ENCODE measurements around the gene PERP. TPM values are rescaled to one million over a fixed set of nuclear protein-coding genes. Genes with fewer than 3 reads are reported as not detected.

PERP gene
- total and polyA plus RNA-seq, 2 of the 4 experiments (the other 2 are of a cell fraction) = 7.7 to 21.4 TPM

- no peak for TF ChIP-seq MXI1 (IDR thresholded peaks at IDR 0.05; ENCODE audit: borderline replicate concordance, low read depth, low read length)
Observed at GRCh38 chr6:138087593-138088325, 19.5 kb downstream of the PERP start (continued).

- peak; percentile 45 for ATAC-seq (ENCODE audit: low read depth)
Observed at GRCh38 chr6:138086573-138087196, 20.5 kb downstream of the PERP start.

More at GRCh38 chr6:138086573-138087196, 20.5 kb downstream of the PERP start:
- H3K36me3 ChIP-seq (ENCODE audit: control insufficient read depth, insufficient read depth, low read length) = no peaks in the 10 kb centered on the region; the same call in 1 of the 2 replicates
- H2BK15ac ChIP-seq (ENCODE audit: low read depth, low read length) = peak overlapping the region; percentile 3; the same call in 2 of the 3 replicates
- no peak overlapping the region for H2AK9ac ChIP-seq (replicated peaks; ENCODE audit: low read depth, low read length, poor library complexity)
- DNase-seq = peak; percentile 83
- H2AFZ ChIP-seq (replicated peaks; ENCODE audit: low read length, poor library complexity) = no peak overlapping the region
- H4K8ac ChIP-seq (ENCODE audit: low read depth in 2 of 2, low read length in 2 of 2) = peak overlapping the region in 1 of 2 experiments; percentile 1; a peak in 1 of 4 replicates
- peak overlapping the region; percentile 95 for H4K5ac ChIP-seq (ENCODE audit: low read depth, low read length)
- CTCF ChIA-PET = interaction anchor here (1.3 kb wide), 1 partner anchor 9 kb away, joined by 4 read pairs; no protein-coding TSS in a partner anchor
- dilution Hi-C loops (cut with HindIII; ENCODE audit: low sequenced_read_pairs, unreplicated experiment) = no loop called here
- 0 out of 2 replicates have a peak overlapping the region, but pooled peaks have one; percentile 7 for H2AK5ac ChIP-seq (ENCODE audit: low read depth, low read length)
- no TSS peak for BruUV-seq (replicated peaks)
- H3K56ac ChIP-seq (ENCODE audit: extremely low read depth, insufficient read depth, low read length) = no peak overlapping the region
- H3K27me3 ChIP-seq (ENCODE audit: control insufficient read depth, insufficient read depth, low read length) = no peaks in the 10 kb centered on the region
- peaks cover 25% of the 10 kb centered on the region for H3K4me1 ChIP-seq (ENCODE audit: control insufficient read depth, insufficient read depth, low read length)
- no peaks in the 10 kb centered on the region for H3K9me3 ChIP-seq (ENCODE audit: control insufficient read depth, insufficient read depth, low read length)
- H3K18ac ChIP-seq (ENCODE audit: low read depth, low read length) = peak overlapping the region; percentile 89
- H3K4me2 ChIP-seq (ENCODE audit: low read depth, low read length) = peak overlapping the region; percentile 4; the same call in 1 of the 2 replicates
- in situ Hi-C loops (cut with MboI; ENCODE audit: low sequenced_read_pairs) = no loop called here
- TF ChIP-seq FOS (IDR thresholded peaks at IDR 0.05; ENCODE audit: low read depth, low read length) = peak; percentile 76
- 0 out of 2 replicates have a peak, but pooled peaks have one; percentile 26 for TF ChIP-seq BHLHE40 (IDR thresholded peaks at IDR 0.05; ENCODE audit: low read depth, low read length)
- no peak for TF ChIP-seq ELK1 (IDR thresholded peaks at IDR 0.05; ENCODE audit: borderline replicate concordance, low read depth, low read length)
- no peak overlapping the region for H3K4me3 ChIP-seq (ENCODE audit: insufficient read depth, low read depth, low read length)
- no peak overlapping the region for H4K91ac ChIP-seq (ENCODE audit: insufficient read depth, low read depth, low read length)
- POLR2A ChIA-PET (ENCODE audit: unreplicated experiment) = no interaction called here
- no peak overlapping the region for H3K23ac ChIP-seq (ENCODE audit: low read depth, low read length)
- WGBS, 2 experiments (ENCODE audit: extremely low coverage in 2 of 2, insufficient read length in 1 of 2) = no CpG with 5 or more reads among the region's 5 CpGs
- H2BK5ac ChIP-seq (ENCODE audit: low read depth, low read length, poor library complexity, severe bottlenecking) = peak overlapping the region; percentile 9
- H2BK20ac ChIP-seq (ENCODE audit: low read depth, low read length) = peak overlapping the region; percentile 24
- H3K14ac ChIP-seq (replicated peaks; ENCODE audit: low read depth, low read length) = no peak overlapping the region
- intact Hi-C loops (cut with micrococcal nuclease) = no loop called here
- no peaks in the 10 kb centered on the region for H4K20me1 ChIP-seq (ENCODE audit: insufficient read depth, low read length)
- H2BK120ac ChIP-seq (ENCODE audit: low read depth, low read length) = peak overlapping the region; percentile 67
- peak overlapping the region; percentile 50; the same call in 1 of the 2 replicates for H3K27ac ChIP-seq (ENCODE audit: insufficient read depth, low read length)
- no peaks in the 10 kb centered on the region for H3K79me1 ChIP-seq (ENCODE audit: low read depth in 1 of 2, low read length in 2 of 2)
- H3K9ac ChIP-seq (ENCODE audit: low read depth, low read length) = no peak overlapping the region
- peaks cover 8% of the 10 kb centered on the region; the same call in 1 of the 2 replicates for H3K9me1 ChIP-seq (ENCODE audit: insufficient read depth, low read length)
- peak overlapping the region; percentile 32; the same call in 1 of the 2 replicates for H3K4ac ChIP-seq (ENCODE audit: low read depth, low read length)
